NCI-H2171 (cell line): ENCODE measurements around the gene SHKBP1.
A peak's percentile ranks its signal among the peaks of the same experiment; 100 is the strongest.

Experiments used
- DNase-seq: peaks from one replicate; lab custom pipeline; 2025; lab: John Stamatoyannopoulos, UW

The SHKBP1 gene

GRCh38 chr19:40601134-40601974, 24.7 kb downstream of the SHKBP1 start, which contains the start of gene LTBP4:
TSS of gene LTBP4 (plus strand) at chr19:40601369. CDS start at chr19:40601388, 19 bp downstream.
- DNase-seq = no peak

GRCh38 chr19:40603071-40603388, 26.4 kb downstream of the SHKBP1 start:
- DNase-seq = no peak

- peak; percentile 98 for DNase-seq
Measured at GRCh38 chr19:40603389-40604170, 26.9 kb downstream of the SHKBP1 start.

GRCh38 chr19:40604171-40604646, 27.5 kb downstream of the SHKBP1 start:
- no peak for DNase-seq

- no peak for DNase-seq
Measured at GRCh38 chr19:40604647-40605215, 28.1 kb downstream of the SHKBP1 start.

DNA sequence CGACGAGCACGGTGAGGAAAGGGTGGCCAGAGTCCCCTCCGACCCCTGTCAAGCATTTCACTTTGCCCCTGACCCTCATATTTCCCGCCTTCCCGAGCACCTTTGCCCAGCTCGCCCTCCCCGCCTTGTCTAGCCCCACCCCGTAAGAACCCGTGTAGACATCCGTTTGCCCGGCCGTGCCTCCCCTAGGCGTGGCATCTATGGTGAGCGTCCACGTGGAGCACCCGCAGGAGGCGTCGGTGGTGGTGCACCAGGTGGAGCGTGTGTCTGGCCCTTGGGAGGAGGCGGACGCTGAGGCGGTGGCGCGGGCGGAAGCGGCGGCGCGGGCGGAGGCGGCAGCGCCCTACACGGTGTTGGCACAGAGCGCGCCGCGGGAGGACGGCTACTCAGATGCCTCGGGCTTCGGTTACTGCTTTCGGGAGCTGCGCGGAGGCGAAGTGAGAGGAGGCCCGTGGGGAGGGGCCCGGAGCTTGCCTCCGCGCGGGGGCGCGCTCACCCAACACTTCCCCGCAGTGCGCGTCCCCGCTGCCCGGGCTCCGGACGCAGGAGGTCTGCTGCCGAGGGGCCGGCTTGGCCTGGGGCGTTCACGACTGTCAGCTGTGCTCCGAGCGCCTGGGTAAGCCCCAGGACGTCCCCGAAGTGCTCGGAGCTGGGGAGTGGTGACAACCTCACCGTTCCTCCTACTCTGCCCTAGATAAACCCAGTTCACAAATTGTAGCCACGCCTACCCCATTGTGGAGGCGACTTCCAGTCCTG, 28.7 kb downstream of the SHKBP1 start:
- peak; percentile 52 for DNase-seq

- no peak for DNase-seq
Measured at GRCh38 chr19:40607311-40608239, 30.9 kb downstream of the SHKBP1 start.

- no peak for DNase-seq
Measured at GRCh38 chr19:40608240-40608621, 31.6 kb downstream of the SHKBP1 start.

DNA sequence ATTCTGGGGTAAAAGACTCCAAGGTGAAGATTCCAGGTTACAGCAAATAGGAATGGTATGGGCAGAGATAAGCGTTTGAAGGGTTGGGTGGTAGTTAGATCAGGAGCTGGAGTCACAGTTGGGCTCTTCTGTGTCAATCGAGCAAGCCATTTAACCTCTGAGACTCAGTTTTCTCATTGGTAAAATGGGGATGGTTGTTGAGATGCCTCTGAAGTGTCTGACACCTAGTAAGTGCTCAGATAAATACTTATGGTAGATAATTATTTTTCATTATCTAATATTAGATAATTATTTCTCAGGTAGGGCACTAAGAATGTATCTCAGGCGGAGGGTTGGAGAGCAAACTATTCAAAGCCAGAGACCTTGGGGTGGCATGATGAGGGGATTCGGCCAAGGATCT, 32.3 kb downstream of the SHKBP1 start:
- DNase-seq = no peak

- DNase-seq = no peak
Measured at GRCh38 chr19:40609561-40610395, 33.1 kb downstream of the SHKBP1 start.

GRCh38 chr19:40610396-40611064, 33.9 kb downstream of the SHKBP1 start:
- no peak for DNase-seq

DNA sequence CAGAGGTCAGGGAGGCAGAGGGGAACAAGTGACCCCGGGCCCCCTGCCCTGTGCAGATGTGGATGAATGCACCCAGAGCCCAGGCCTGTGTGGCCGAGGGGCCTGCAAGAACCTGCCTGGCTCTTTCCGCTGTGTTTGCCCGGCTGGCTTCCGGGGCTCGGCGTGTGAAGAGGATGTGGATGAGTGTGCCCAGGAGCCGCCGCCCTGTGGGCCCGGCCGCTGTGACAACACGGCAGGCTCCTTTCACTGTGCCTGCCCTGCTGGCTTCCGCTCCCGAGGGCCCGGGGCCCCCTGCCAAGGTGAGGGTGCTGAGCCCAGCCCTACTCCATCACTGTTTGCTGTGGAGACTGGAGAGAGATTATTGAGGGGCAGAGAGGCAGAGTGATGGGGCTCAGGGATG, 34.4 kb downstream of the SHKBP1 start:
- no peak for DNase-seq

GRCh38 chr19:40611900-40612698, 35.4 kb downstream of the SHKBP1 start:
- no peak for DNase-seq

- peak; percentile 42 for DNase-seq
Measured at GRCh38 chr19:40612831-40613689, 36.4 kb downstream of the SHKBP1 start.

GRCh38 chr19:40613690-40614621, 37.3 kb downstream of the SHKBP1 start:
- peak; percentile 82 for DNase-seq

GRCh38 chr19:40614622-40615411, 38.1 kb downstream of the SHKBP1 start:
- DNase-seq = peak; percentile 68
